HL-60 (cell line): Measurements from ENCODE around the gene KCNJ15.

ENCODE experiments used
- CTCF ChIP-seq: IDR thresholded peaks from one replicate; pipeline ENCODE4 v1.5.1; 2011; ENCODE audit warnings: low read length, control low read depth, inconsistent platforms; ENCODE audit not compliant: insufficient read depth
- REST ChIP-seq: IDR thresholded peaks from 2 replicates; pipeline ENCODE4 v1.6.1; 2012; ENCODE audit warnings: low read depth; ENCODE audit not compliant: insufficient replicate concordance

GRCh38 chr21:38236232-38236631, 20.6 kb upstream of the KCNJ15 start:
- TF ChIP-seq CTCF: no peak
- TF ChIP-seq REST: no peak
